NCI-H748 (cell line): ENCODE measurements around the gene LSM14B.
"Not testable (repeated sequence)": the region's sequence is repeated elsewhere in the genome, so short reads cannot be mapped to it uniquely, and the experiment has no call there.

Experiments used
- DNase-seq: peaks from one replicate; lab custom pipeline; 2025; ENCODE audit not compliant: unreplicated experiment; lab: John Stamatoyannopoulos, UW

The LSM14B gene

DNA sequence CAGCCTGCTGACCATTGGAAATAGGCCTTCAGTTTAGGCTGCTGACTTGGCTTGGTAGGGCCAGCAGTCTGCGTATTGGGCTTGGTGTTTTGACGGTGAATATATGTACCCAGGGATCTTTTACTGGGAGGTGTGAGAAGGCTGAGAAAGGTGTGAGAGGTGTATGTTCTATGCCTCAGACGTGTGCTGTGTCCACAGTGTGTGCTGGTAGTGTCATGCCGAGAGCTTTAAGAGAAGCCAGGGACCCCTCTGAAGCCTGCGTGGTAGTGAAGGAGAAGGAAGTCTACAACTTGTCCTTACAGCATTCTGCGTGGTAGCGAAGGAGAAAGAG is 23.4 kb downstream of the LSM14B start:
- DNase-seq, result no peak

DNA sequence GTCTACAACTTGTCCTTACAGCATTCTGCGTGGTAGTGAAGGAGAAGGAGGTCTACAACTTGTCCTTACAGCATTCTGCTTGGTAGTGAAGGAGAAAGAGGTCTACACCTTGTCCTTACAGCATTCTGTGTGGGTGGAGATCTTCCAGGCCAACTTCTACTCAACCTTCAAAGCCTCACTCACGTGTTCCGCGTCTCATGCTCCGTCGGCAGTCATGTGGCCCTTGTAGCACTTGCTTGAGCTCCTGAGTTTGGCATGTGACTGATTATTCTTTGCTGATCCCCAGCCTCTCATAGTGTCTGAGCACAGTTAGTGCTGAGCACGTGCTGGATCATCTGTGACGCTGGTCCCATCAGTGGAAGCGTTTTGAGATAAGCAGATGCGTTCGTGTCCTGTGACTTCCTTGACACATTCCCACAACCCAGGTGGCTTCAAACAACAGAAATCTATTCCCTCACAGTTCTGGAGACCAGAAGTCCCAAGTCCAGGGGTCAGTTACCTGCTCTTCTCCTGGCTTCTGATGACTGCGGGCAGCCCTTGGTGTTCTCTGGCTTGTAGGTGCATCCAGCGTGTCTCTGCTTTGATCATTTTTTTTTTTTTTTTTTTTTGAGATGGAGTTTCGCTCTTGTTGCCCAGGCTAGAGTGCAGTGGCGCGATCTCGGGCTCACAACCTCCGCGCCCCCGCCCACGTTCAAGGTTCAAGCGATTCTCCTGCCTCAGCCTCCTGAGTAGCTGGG is 23.9 kb downstream of the LSM14B start:
- DNase-seq, result no peak

DNA sequence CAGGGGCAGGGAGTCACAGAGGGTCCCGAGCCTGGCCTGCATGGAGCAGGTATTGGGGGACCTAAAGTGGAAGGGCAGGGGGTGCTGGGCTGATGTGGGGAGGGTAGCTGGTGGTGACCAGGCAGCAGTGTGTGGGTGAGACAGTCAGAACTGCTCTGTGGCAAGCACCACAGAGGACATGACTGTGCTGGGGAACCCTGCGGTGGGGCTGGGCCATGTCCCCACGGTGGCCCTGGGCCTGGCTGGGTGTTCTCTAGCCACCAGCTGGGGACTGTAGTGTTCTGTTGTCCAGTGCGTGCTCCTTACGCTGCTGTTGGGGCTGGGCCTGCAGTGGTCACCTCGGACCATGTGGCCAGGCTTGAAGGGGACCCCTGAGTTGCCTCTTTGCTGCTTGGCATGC is 24.9 kb downstream of the LSM14B start:
- no peak for DNase-seq

DNA sequence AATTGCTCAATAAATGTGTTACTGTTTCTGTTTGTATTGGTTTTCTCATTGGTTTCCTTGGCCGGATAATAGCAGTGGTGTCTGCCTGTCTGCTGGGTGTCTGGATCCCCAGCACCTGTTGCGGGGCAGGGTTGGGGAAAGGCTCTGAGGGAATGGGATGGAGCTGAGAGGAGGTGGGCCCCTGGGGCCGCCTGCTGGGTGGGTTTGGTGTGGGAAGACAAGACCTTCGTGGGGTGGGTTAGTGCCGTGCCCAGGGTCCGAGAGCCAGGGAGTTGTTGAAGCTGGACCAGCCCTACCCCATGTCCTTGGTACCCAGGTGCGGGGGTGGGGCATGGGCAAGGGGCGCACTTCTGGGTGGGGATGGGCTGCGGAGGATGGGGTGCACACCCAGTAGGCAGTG is 25.3 kb downstream of the LSM14B start:
- DNase-seq, result no peak

DNA sequence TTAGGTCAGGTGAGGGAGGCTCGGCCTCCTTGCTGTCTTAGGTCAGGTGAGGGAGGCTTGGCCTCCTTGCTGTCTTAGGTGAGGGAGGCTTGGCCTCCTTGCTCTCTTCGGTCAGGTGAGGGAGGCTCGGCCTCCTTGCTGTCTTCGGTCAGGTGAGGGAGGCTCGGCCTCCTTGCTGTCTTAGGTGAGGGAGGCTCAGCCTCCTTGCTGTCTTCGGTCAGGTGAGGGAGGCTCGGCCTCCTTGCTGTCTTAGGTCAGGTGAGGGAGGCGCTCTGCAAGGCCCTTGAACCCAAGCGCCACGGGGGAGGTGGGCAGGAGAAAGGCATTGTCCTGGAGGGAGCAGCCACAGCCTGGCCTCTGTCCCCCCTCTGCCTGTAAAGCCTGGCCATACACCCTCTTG is 26.1 kb downstream of the LSM14B start:
- DNase-seq, result not testable (repeated sequence)

DNA sequence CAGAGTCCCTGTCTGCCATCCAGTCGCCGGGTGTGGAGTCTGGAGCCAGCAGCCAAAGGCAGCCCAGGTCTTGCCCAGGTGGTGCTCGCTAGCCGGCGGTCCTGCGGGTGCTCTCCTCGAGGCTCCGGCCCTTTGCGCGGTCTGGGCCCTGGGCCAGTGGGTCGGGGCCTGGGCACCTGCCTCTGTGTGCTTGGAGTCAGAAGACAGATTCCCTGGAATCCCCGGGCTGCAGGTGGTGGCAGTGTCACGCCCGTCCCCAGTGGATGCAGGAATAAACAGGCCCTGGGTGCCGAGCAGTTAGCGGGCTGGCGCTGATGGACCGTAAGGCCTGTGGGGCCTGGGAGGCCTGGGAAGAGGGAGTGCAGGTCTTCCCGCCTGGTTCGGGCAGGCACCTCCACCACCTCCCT is 26.6 kb downstream of the LSM14B start:
- DNase-seq, result peak; percentile 13

DNA sequence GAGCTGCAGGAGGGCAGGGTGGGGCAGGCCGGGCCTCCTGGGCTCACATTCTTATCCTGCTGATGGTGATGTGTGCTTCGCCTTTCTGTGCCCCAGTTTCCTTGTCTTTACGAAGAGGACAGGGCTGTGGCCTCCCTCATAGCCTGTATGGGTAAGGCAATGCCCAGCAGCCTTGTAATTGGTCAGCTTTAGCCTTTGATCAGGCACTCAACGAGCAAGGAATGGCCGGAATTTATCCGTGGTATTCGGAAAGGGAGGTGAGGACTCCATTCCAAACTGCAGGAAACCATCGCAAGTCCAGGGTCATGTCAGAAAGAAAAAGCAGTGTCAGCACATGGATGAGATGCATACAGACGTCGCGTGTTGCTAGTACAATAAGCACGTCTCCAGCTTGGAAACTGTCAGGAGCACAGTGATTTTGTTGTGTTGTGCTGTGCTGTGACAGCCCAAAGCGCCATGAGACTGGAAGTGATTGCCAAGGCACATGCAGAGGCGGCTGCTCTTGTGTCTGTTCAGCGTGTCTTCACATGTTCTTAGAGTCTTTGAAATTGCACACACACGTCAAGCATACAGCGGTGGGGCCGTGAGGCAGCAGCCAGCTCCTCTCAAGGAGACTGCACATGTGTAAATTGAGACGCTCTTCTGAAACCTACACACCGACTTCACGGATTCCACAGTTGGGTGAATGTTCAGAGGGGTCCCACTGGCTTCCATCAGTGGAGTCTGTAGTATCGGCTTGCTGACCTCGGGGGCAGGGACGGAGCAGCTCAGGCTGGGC is 27.4 kb downstream of the LSM14B start:
- no peak for DNase-seq

DNA sequence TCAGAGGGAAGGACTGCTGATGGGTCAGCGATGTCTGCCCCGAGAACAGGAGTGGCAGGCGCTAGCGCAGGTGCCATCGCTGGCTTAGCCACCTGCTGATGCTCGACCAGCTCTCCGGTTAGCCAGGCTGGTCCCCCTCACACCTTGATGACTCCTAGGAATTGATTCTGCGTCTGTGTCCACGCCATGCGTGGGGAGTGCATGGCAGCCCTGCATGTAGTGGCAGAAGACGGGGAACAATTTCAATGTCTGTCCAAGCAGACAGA is 28.0 kb downstream of the LSM14B start:
- DNase-seq, result no peak

DNA sequence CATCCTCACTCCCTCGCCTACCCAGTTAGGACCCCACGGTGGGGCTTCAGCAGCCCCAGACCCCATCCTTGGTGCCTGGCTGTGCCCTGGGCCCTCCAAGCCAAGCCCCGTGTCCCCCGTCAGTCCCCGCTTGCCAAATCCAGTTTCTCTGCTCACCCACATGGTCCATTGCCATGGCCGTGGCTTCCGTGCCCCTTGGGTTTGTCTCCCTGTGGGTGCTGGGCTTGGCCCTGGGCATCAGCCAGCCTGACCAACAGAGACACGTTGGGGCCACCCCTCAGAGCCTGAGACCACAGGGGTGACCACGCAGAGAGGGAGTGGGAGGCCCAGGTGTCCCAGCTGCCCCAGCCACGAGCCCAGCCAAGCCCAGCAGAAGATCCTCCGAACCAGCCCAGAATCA is 28.9 kb downstream of the LSM14B start:
- no peak for DNase-seq

DNA sequence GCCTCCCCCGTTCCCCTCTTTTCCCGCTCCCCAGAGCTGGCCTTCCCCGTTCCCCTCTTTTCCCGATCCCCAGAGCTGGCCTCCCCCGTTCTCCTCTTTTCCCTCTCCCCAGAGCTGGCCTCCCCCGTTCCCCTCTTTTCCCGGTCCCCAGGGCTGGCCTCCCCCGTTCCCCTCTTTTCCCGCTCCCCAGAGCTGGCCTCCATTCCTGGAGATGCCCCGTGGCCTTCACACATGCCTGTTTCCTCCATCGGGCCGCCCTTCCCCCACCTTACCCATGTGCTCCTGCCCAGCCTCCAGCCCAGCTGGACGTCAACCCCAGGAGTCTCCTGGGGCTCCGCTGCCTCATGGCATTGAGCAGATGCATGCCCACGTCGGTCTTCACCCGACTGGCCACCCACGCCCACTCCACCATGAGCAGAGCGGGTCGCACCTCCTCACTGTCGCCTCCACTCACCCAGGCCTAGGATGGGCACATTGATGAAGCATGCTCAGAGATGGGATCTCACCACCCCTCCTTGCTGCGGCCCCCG is 29.6 kb downstream of the LSM14B start:
- no peak for DNase-seq

DNA sequence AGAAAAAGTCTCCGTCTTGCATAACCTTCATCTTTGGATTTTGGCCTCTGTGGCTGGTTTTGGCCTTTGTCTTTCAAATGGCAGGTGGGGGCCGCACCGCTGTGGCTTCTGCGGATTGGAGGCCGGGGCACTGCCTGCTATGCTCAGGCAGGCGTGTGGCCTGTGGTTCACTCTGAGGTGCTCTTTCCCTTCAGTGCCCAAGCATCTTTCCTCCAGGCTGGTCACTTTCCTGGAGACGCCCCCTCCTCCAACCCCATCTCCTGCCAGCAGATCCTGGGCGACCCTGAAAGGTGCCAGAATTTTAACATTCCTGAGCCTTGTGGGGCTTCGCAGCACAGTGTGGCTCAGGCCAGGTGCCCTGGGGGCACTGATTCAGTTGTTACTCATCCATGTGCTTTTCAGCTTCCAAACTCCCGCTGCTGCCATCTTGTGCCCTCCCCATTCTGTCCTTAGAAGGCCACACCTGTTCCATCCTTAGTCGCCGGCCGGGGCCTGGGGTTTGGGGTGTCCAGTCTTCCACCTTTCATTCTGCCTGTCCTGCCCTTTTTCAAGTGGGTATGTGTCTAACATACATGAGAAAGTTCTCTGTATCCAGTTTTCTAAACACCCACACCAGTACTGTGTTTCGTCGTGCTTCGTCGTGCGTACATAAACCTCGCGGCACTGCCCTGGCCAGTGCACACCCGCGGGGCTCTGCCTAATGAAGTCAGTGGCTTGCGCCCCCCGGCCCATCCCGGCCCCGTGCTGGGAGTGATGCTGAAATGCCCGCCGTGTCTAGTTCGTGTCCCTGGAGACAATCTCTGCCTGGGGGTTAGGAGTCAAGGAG is 33.4 kb downstream of the LSM14B start:
- DNase-seq, result no peak

DNA sequence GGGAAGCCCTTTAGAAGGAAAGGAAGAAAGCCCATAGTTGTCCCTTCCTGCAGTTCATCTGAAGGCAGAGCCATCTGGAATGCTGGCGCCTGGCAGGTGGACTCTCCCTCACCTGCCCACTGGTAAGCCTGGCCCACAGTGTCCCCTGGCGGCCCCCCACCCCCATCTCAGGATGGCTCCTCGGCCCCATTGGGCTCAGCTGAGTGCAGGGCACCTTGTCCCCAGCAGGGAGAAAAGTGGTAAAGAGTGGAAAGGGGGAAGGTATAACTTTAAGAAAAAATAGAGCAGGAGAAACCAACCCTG is 33.9 kb downstream of the LSM14B start:
- no peak for DNase-seq

DNA sequence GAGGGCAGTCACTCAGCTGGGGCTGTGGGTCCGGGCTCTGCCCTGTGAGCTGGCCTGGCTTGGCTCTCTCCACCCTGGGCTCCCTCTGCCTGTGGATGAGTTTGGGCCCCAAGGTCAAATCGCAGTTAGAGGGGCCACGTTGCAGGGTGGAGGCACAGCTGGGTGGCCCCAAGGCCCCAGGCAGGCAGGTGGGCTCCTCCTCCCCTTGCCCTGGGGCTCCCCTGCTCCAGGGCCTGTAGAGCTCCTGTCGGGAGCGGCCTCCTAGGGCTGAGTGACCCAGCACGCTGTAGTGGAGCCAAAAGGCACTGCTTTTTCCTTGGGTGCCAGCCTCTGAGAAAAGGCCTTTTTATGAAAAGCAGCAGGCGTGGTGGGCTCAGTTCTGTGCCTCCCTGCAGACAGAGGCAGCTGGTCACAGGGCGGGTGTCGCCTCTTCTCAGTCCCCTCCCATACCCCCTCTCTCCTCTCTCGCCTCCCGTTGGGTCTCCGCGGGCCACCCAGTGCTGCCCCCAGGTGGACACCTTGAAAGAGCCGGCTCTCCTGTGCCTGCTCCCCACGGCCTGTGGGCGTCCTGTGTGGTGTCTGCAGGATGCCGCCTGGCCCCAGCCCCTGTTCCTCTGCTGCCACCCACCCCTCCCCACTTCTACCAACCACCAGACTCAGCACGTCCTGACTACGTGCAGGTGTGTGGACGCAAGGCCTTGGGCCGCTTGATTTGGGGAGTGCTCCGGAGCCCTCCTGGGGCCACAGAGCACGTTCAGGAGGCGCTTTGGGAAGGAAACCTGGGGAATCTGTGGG is 34.5 kb downstream of the LSM14B start:
- DNase-seq, result peak; percentile 24

DNA sequence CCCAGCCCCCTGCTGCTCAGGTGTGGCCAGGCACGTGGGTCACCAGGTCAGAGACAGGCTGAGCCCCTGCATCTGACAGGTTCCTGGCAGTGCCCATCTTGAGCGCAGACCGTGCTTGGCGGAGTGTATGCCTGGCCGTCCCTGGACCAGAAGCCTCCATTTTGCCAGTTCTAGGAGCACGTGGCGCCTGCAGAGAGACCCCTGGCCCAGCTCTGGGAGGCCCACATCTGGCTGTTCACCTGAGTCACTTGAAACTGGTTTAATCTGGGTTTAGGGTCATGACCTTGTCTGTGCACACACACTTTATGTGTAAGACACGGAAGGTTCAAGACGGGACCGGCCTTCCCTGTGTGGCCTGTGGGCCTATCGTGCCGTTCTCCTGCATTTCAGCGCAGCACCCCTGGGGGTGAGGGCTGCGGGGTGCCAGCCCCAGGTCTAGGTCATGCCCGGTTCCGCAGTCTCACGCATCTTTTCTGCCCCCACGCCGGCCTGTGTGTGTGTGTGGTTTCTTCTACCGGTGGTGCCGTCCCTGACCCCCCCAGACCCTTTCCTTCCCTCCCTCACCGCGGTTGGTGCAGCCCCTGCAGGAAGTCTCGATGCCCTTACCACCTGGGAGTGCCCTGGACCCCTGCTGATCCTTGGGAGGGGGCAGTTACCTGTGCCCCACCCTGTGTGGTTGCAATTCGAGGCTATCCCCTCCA is 35.3 kb downstream of the LSM14B start:
- DNase-seq, result no peak

DNA sequence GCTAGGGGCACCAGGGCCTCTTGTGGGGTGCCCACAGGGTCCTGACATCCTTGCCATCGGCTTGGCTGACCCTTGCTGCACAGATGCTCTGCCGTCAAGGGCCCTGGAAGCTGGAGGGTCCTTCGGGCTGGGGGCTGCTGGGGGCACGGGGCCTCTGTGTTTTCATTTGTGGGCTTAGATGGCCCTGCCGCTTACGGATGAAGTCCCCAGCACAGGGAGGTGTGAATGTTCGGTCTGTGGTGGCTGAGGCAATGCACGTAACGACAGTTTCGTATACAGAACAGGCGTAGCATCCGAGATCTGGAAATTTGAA is 35.8 kb downstream of the LSM14B start:
- DNase-seq, result no peak

DNA sequence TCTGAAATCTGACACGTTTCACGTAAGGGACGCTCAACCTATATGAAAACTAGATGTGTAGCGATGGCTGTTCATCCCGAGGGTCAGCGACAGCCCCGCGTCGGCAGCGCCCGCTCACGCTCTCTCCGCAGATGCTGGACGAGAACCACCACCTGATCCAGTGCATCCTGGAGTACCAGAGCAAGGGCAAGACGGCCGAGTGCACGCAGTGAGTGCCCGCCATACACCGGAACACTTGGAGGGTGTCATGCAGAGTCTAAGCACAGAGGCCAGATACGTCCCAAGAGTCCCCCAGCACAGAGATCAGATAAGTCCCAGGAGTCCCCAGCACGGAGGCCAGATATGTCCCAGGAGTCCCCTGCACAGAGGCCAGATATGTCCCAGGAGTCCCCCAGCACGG is 36.3 kb downstream of the LSM14B start:
- DNase-seq, result no peak

DNA sequence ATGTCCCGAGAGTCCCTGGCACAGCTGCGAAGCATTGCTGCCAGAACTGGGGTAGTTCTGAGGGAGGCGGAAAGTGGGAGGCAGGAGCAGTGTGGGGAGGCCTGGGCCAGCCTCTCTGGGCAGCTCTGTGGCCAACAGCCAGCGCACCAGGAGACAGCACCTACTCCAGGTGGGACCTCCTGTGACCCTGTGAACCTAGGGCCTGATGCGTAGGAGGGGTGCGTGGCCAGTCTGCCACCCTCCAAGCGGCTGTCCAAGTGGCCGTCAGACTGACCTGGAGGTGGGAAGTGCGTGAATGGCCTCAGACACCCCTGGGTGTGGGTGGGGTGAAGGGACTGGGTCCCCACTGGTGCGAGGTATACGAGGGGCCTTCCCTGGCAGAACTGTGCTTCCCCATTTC is 36.8 kb downstream of the LSM14B start:
- no peak for DNase-seq

DNA sequence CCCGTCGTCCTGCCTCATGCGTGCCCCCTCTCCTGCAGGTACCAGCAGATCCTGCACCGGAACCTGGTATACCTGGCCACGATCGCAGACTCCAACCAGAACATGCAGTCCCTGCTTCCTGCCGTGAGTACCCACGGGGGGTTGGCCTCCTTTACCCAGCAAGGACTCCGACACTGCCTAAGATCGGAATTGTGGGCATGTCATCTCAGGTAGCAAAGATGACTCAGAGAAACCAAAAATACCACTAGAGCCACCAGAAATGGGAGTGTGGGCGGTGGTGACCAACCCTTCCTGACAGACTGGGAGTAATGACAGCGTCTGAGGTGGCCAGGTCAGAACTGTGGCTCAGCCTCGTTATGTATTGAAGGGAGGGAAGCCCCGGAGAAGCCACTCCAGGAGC is 37.6 kb downstream of the LSM14B start:
- no peak for DNase-seq

DNA sequence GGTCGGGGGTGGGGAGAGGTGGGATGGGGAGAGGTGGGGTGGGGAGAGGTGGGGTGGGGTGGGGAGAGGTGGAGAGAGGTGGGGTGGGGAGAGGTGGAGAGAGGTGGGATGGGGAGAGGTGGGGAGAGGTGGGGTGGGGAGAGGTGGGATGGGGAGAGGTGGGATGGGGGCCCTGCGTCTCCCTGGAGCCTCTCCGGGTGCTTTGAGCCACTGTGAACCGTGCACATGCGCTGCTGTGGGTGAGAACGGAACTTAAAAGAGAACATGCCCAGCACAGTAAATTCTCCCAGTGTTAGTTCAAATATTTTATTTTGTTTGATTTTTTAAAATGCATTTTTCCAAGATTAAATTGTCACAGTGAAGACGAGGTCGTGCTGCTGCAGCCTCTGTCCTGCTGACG is 38.0 kb downstream of the LSM14B start:
- DNase-seq, result no peak

DNA sequence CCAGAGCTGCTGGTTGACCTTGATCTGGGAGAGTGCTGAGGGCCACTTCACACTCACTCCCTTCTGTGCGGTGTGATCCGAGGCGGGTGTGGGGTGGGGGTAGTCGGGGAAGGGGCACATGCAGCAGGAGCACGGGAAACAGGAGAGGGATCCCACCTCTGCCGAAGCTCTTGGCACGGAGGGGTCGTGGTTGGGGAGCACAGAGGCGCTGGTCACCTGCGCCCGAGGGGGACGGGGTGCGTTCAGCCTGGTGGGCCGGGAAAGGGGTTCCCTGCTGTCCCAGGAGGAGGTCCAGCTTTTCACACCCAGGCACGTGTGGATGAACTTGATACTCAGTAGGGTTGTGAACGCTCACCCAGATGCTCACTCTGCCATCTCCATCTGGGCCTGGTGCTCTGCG is 38.6 kb downstream of the LSM14B start:
- no peak for DNase-seq

DNA sequence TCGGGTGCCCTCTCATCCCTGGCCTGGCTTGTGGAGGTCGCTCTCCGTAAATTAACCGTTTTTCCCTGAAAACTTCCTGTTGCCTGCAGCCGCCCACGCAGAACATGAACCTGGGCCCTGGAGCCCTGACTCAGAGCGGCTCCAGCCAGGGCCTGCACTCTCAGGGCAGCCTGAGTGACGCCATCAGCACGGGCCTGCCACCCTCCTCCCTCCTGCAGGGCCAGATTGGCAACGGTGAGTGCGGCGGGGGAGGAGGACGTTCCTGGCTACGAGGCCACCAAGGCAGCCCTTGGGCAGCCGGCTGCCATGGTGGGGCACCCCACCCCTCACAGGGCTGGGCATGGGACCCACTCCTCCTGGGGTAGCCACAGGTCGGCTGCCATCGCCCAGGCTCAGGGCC is 39.1 kb downstream of the LSM14B start:
- DNase-seq, result no peak
